ENCODE measurements around the gene KDELR1. TPM values are rescaled to one million over a fixed set of nuclear protein-coding genes. Genes with fewer than 3 reads are reported as not detected.
"Not testable (repeated sequence)": the region's sequence is repeated elsewhere in the genome, so short reads cannot be mapped to it uniquely, and the experiment has no call there.

KDELR1 gene
- total RNA-seq, 1 donor from 2014 or later = 27.9 TPM

GRCh38 chr19:48373567-48373966 is 17.8 kb downstream of the KDELR1 start:
- DNase-seq (ENCODE audit: low read depth) (no peak), FAIRE-seq (no peak)
- TF ChIP-seq CTCF (IDR thresholded peaks at IDR 0.05; ENCODE audit: insufficient read depth, low read length, severe bottlenecking) = no peak
- no peaks in the 10 kb centered on the region for H3K27me3 ChIP-seq (ENCODE audit: control insufficient read depth, insufficient read depth, low read length)
- no peak overlapping the region for H3K4me3 ChIP-seq (ENCODE audit: low read depth, low read length)
- H3K36me3 ChIP-seq (ENCODE audit: control insufficient read depth, insufficient read depth, low read length) = no peaks in the 10 kb centered on the region

GRCh38 chr19:48372904-48373303 is 18.4 kb downstream of the KDELR1 start:
- no peaks in the 10 kb centered on the region for H3K36me3 ChIP-seq (ENCODE audit: control insufficient read depth, insufficient read depth, low read length)
- no peak for TF ChIP-seq CTCF (IDR thresholded peaks at IDR 0.05; ENCODE audit: insufficient read depth, low read length, severe bottlenecking)
- peak; percentile 47 for DNase-seq (ENCODE audit: low read depth)

GRCh38 chr19:48371771-48372170 is 19.6 kb downstream of the KDELR1 start:
- not testable (repeated sequence) for H3K4me3 ChIP-seq (ENCODE audit: low read depth, low read length); FAIRE-seq; H3K36me3 ChIP-seq (ENCODE audit: control insufficient read depth, insufficient read depth, low read length); DNase-seq (ENCODE audit: low read depth); H3K27me3 ChIP-seq (ENCODE audit: control insufficient read depth, insufficient read depth, low read length)

More at GRCh38 chr19:48372904-48373303, 18.4 kb downstream of the KDELR1 start:
- no peak for FAIRE-seq
- no peak overlapping the region for H3K4me3 ChIP-seq (ENCODE audit: low read depth, low read length)
- no peaks in the 10 kb centered on the region for H3K27me3 ChIP-seq (ENCODE audit: control insufficient read depth, insufficient read depth, low read length)

- Histone ChIP-seq H3K4me3 (ENCODE audit: low read depth, low read length) (no peak overlapping the region), H3K36me3 (ENCODE audit: control insufficient read depth, insufficient read depth, low read length) (no peaks in the 10 kb centered on the region), H3K27me3 (ENCODE audit: control insufficient read depth, insufficient read depth, low read length) (no peaks in the 10 kb centered on the region)
- FAIRE-seq = no peak
- no peak for DNase-seq (ENCODE audit: low read depth)
- TF ChIP-seq CTCF (IDR thresholded peaks at IDR 0.05; ENCODE audit: insufficient read depth, low read length, severe bottlenecking) = no peak
These were observed 20.0 kb downstream of the KDELR1 start for GRCh38 chr19:48371367-48371766.

GRCh38 chr19:48370955-48371354 is 20.4 kb downstream of the KDELR1 start:
- FAIRE-seq = no peak

GRCh38 chr19:48368936-48369335 is 22.4 kb downstream of the KDELR1 start:
- Histone ChIP-seq H3K36me3 (ENCODE audit: control insufficient read depth, insufficient read depth, low read length) (no peaks in the 10 kb centered on the region), H3K27me3 (ENCODE audit: control insufficient read depth, insufficient read depth, low read length) (no peaks in the 10 kb centered on the region), H3K4me3 (ENCODE audit: low read depth, low read length) (no peak overlapping the region)
- DNase-seq (ENCODE audit: low read depth) (no peak), FAIRE-seq (no peak)
- no peak for TF ChIP-seq CTCF (IDR thresholded peaks at IDR 0.05; ENCODE audit: insufficient read depth, low read length, severe bottlenecking)

More at GRCh38 chr19:48370955-48371354, 20.4 kb downstream of the KDELR1 start:
- Histone ChIP-seq H3K27me3 (ENCODE audit: control insufficient read depth, insufficient read depth, low read length) (no peaks in the 10 kb centered on the region), H3K4me3 (ENCODE audit: low read depth, low read length) (no peak overlapping the region), H3K36me3 (ENCODE audit: control insufficient read depth, insufficient read depth, low read length) (no peaks in the 10 kb centered on the region)
- no peak for TF ChIP-seq CTCF (IDR thresholded peaks at IDR 0.05; ENCODE audit: insufficient read depth, low read length, severe bottlenecking)
- no peak for DNase-seq (ENCODE audit: low read depth)
